ENCODE data around the gene ERAL1. TPM values are rescaled to one million over a fixed set of nuclear protein-coding genes. Genes with fewer than 3 reads are reported as not detected.
"Not testable (repeated sequence)": the region's sequence is repeated elsewhere in the genome, so short reads cannot be mapped to it uniquely, and the experiment has no call there.

The ERAL1 gene
- total RNA-seq, 1 donor, result 39.3 TPM

GRCh38 chr17:28885363-28885762 is 30.5 kb downstream of the ERAL1 start:
- no peak overlapping the region for H3K4me3 ChIP-seq (ENCODE audit: low read depth, low read length)
- DNase-seq (ENCODE audit: low read depth), result no peak
- no peak for TF ChIP-seq CTCF (IDR thresholded peaks at IDR 0.05; ENCODE audit: insufficient read depth, low read depth, low read length)

GRCh38 chr17:28885951-28886350 is 31.1 kb downstream of the ERAL1 start:
- no peak overlapping the region for H3K4me3 ChIP-seq (ENCODE audit: low read depth, low read length)
- TF ChIP-seq CTCF (IDR thresholded peaks at IDR 0.05; ENCODE audit: insufficient read depth, low read depth, low read length), result no peak
- no peak for DNase-seq (ENCODE audit: low read depth)

- no peak for TF ChIP-seq CTCF (IDR thresholded peaks at IDR 0.05; ENCODE audit: insufficient read depth, low read depth, low read length)
- no peak for DNase-seq (ENCODE audit: low read depth)
- no peak overlapping the region for H3K4me3 ChIP-seq (ENCODE audit: low read depth, low read length)
Observed at GRCh38 chr17:28887871-28888471, 33.2 kb downstream of the ERAL1 start.

GRCh38 chr17:28888832-28889231 is 34.0 kb downstream of the ERAL1 start:
- DNase-seq (ENCODE audit: low read depth), result no peak
- no peak for TF ChIP-seq CTCF (IDR thresholded peaks at IDR 0.05; ENCODE audit: insufficient read depth, low read depth, low read length)
- H3K4me3 ChIP-seq (ENCODE audit: low read depth, low read length), result no peak overlapping the region

- H3K4me3 ChIP-seq (ENCODE audit: low read depth, low read length), result no peak overlapping the region
- no peak for DNase-seq (ENCODE audit: low read depth)
- TF ChIP-seq CTCF (IDR thresholded peaks at IDR 0.05; ENCODE audit: insufficient read depth, low read depth, low read length), result no peak
Observed at GRCh38 chr17:28889996-28890395, 35.2 kb downstream of the ERAL1 start.

- no peak for DNase-seq (ENCODE audit: low read depth)
- no peak overlapping the region for H3K4me3 ChIP-seq (ENCODE audit: low read depth, low read length)
- TF ChIP-seq CTCF (IDR thresholded peaks at IDR 0.05; ENCODE audit: insufficient read depth, low read depth, low read length), result no peak
Observed at GRCh38 chr17:28891201-28891600, 36.4 kb downstream of the ERAL1 start.

GRCh38 chr17:28892024-28892423 is 37.2 kb downstream of the ERAL1 start:
- no peak for DNase-seq (ENCODE audit: low read depth)
- H3K4me3 ChIP-seq (ENCODE audit: low read depth, low read length), result no peak overlapping the region
- TF ChIP-seq CTCF (IDR thresholded peaks at IDR 0.05; ENCODE audit: insufficient read depth, low read depth, low read length), result no peak

GRCh38 chr17:28893248-28894183 is 38.7 kb downstream of the ERAL1 start:
- DNase-seq (ENCODE audit: low read depth), result peak; percentile 42
- H3K4me3 ChIP-seq (ENCODE audit: low read depth, low read length), result not testable (repeated sequence)

All from fibroblast of villous mesenchyme (primary cell).